Upper lobe of left lung (tissue), 4 donors: ENCODE data around the gene ZNF674.

ENCODE experiments used
- CTCF ChIP-seq, 6 experiments: fragments of 450-650 bp in 4 of 6; fragments of 200-600 bp in 2 of 6; sonication (generic) in 2 of 6; IDR thresholded peaks; one replicate each; pipeline ENCODE4 v1.5.1; 2016 to 2019; ENCODE audit warnings: antibody characterized with exemption in 6 of 6
- EP300 ChIP-seq, 4 donors: sonication (generic); formaldehyde crosslinking; IDR thresholded peaks; one replicate each; pipeline ENCODE4 v1.5.1; 2017; ENCODE audit warnings: antibody characterized with exemption in 4 of 4, control low read depth in 2 of 4
- POLR2A ChIP-seq, 4 donors: fragments of 450-650 bp; IDR thresholded peaks; one replicate each; pipeline ENCODE4 v1.5.1; 2016 to 2017; ENCODE audit warnings: antibody characterized with exemption in 4 of 4, mild to moderate bottlenecking in 2 of 4
- POLR2AphosphoS5 ChIP-seq, 2 donors: sonication (generic); formaldehyde crosslinking; IDR thresholded peaks; one replicate each; pipeline ENCODE4 v1.5.1; 2017; ENCODE audit warnings: antibody characterized with exemption in 2 of 2

GRCh38 chrX:46580613-46581012 lies 35.4 kb upstream of the ZNF674 start:
- TF ChIP-seq CTCF (IDR thresholded peaks at IDR 0.05): no peak
- TF ChIP-seq POLR2AphosphoS5 (IDR thresholded peaks at IDR 0.05): no peak
- TF ChIP-seq EP300 (IDR thresholded peaks at IDR 0.05): no peak
- TF ChIP-seq POLR2A (IDR thresholded peaks at IDR 0.05): no peak
